Liver (tissue), 9 donors: ENCODE results near the gene MSI2. TPM values are rescaled to one million over a fixed set of nuclear protein-coding genes. Genes with fewer than 3 reads are reported as not detected.

Experiments used
- DNase-seq: peaks from one replicate; pipeline ENCODE4 v3.0.0-alpha.2; 2017; ENCODE audit warnings: low spot score
- H3K27ac ChIP-seq, 2 donors: one replicate each; pipeline ENCODE4 v1.7.0; 2013; ENCODE audit warnings: inconsistent platforms in 2 of 2, low read length in 2 of 2, control low read depth in 1 of 2, low read depth in 1 of 2, mild to moderate bottlenecking in 1 of 2
- H3K27me3 ChIP-seq, 4 donors: one replicate each; pipeline versions ENCODE4 v1.6.1 to v1.7.0; 2013; ENCODE audit warnings: low read length in 3 of 4, inconsistent platforms in 1 of 4, mild to moderate bottlenecking in 1 of 4, moderate library complexity in 1 of 4; ENCODE audit not compliant: control insufficient read depth in 4 of 4, insufficient read depth in 4 of 4
- H3K36me3 ChIP-seq, 4 donors: one replicate each; pipeline versions ENCODE4 v1.6.1 to v1.7.0; 2013; ENCODE audit warnings: low read length in 3 of 4, mild to moderate bottlenecking in 3 of 4, low read depth in 1 of 4, moderate library complexity in 1 of 4; ENCODE audit not compliant: control insufficient read depth in 4 of 4, insufficient read depth in 3 of 4
- H3K4me1 ChIP-seq, 4 donors: one replicate each; pipeline versions ENCODE4 v1.6.1 to v1.7.0; 2013; ENCODE audit warnings: low read length in 3 of 4, mild to moderate bottlenecking in 3 of 4, moderate library complexity in 1 of 4; ENCODE audit not compliant: control insufficient read depth in 4 of 4, insufficient read depth in 4 of 4
- H3K4me3 ChIP-seq, 3 donors: one replicate each; pipeline versions ENCODE4 v1.6.1 to v1.7.0; 2013; ENCODE audit warnings: low read length in 3 of 3, control low read depth in 1 of 3, low read depth in 1 of 3, mild to moderate bottlenecking in 1 of 3
- H3K9ac ChIP-seq, 2 donors: one replicate each; pipeline ENCODE4 v1.7.0; 2013; ENCODE audit warnings: low read length in 2 of 2, mild to moderate bottlenecking in 2 of 2, moderate library complexity in 2 of 2, control low read depth in 1 of 2, low read depth in 1 of 2
- H3K9me3 ChIP-seq, 4 donors: one replicate each; pipeline versions ENCODE4 v1.6.1 to v1.7.0; 2013; ENCODE audit warnings: low read length in 3 of 4; ENCODE audit not compliant: control insufficient read depth in 4 of 4
- ATF3 ChIP-seq: IDR thresholded peaks from 2 replicates; pipeline ENCODE4 v1.6.1; 2016; ENCODE audit warnings: antibody characterized with exemption
- FOXA1 ChIP-seq: IDR thresholded peaks from 2 replicates; pipeline ENCODE4 v1.6.1; 2016; ENCODE audit warnings: antibody characterized with exemption
- FOXA2 ChIP-seq: IDR thresholded peaks from 2 replicates; pipeline ENCODE4 v1.6.1; 2016; ENCODE audit warnings: antibody characterized with exemption
- GABPA ChIP-seq, 2 donors: IDR thresholded peaks in 1 of 2; conservative IDR thresholded peaks in 1 of 2; 2 replicates each; pipeline ENCODE4 v1.6.1; 2016; ENCODE audit warnings: antibody characterized with exemption in 2 of 2, mild to moderate bottlenecking in 1 of 2, moderate library complexity in 1 of 2
- HNF4A ChIP-seq, 2 donors: conservative IDR thresholded peaks; 2 replicates each; pipeline ENCODE4 v1.6.1; 2016; ENCODE audit warnings: antibody characterized with exemption in 2 of 2, mild to moderate bottlenecking in 2 of 2
- HNF4G ChIP-seq: IDR thresholded peaks from 2 replicates; pipeline ENCODE4 v1.6.1; 2016; ENCODE audit warnings: antibody characterized with exemption
- JUND ChIP-seq, 2 donors: IDR thresholded peaks; 2 replicates each; pipeline ENCODE4 v1.6.1; 2016; ENCODE audit warnings: antibody characterized with exemption in 2 of 2
- NR2F2 ChIP-seq: IDR thresholded peaks from 2 replicates; pipeline ENCODE4 v1.6.1; 2016; ENCODE audit warnings: antibody characterized with exemption
- REST ChIP-seq: IDR thresholded peaks from 2 replicates; pipeline ENCODE4 v1.6.1; 2016; ENCODE audit warnings: antibody characterized with exemption, mild to moderate bottlenecking
- RXRA ChIP-seq, 2 donors: IDR thresholded peaks; 2 replicates each; pipeline ENCODE4 v1.6.1; 2017 to 2018; ENCODE audit warnings: antibody characterized with exemption in 2 of 2, mild to moderate bottlenecking in 1 of 2
- SP1 ChIP-seq: IDR thresholded peaks from 2 replicates; pipeline ENCODE4 v1.6.1; 2018; ENCODE audit warnings: antibody characterized with exemption, mild to moderate bottlenecking
- TAF1 ChIP-seq: conservative IDR thresholded peaks from 2 replicates; pipeline ENCODE4 v1.6.1; 2016; ENCODE audit warnings: antibody characterized with exemption, mild to moderate bottlenecking
- YY1 ChIP-seq: IDR thresholded peaks from 2 replicates; pipeline ENCODE4 v1.6.1; 2016; ENCODE audit warnings: antibody characterized with exemption, mild to moderate bottlenecking
- WGBS: extraction: QIAGEN DNeasy Blood & Tissue Kit; methylation state at CpG from one replicate; pipeline ENCODE4 v1.1.7; 2013; 5-methylcytosine and 5-hydroxymethylcytosine counted together
- polyA plus RNA-seq, 2 donors: library from polyadenylated mRNA; stranded (reverse) in 1 of 2; unstranded in 1 of 2; fragments of 200-250 nt in 1 of 2; fragments of >200 nt in 1 of 2; fragmentation: Nextera tagmentation in 1 of 2; extraction: Ambion mirVana in 1 of 2; gene quantifications; one replicate each; pipeline versions ENCODE4 v1.2.1 to v1.2.3, GENCODE V29; 2013 to 2015
- total RNA-seq, 2 donors: library from RNA; depleted of rRNA; stranded (reverse); fragments of >200 nt; gene quantifications; one replicate each; pipeline ENCODE4 v1.2.3, GENCODE V29; 2014
- donor health status: healthy.
- donor health status: healthy.
- donor health status: healthy.
- donor health status: healthy.
- donor health status: healthy.

Gene MSI2
- total and polyA plus RNA-seq, 4 donors, result 5.7 to 15.6 (median 9.2) TPM

GRCh38 chr17:57557416-57557815 is 301.1 kb downstream of the MSI2 start:
- no peak for TF ChIP-seq NR2F2
- DNase-seq, result no peak
- H3K9ac ChIP-seq, result no peak overlapping the region
- H3K36me3 ChIP-seq, result no peaks in the 10 kb centered on the region
- H3K4me3 ChIP-seq, result no peak overlapping the region
- 96% methylated on average over 4 of the region's 4 CpGs for WGBS
- no peak overlapping the region for H3K27ac ChIP-seq
- H3K27me3 ChIP-seq, result no peaks in the 10 kb centered on the region
- no peaks in the 10 kb centered on the region for H3K4me1 ChIP-seq
- no peaks in the 10 kb centered on the region for H3K9me3 ChIP-seq

- no peak for TF ChIP-seq GABPA (IDR thresholded peaks at IDR 0.05 in 1 of 2, conservative IDR thresholded peaks at IDR 0.05 in 1 of 2)
- no peak for TF ChIP-seq YY1
- TF ChIP-seq HNF4G, result no peak
- TF ChIP-seq REST, result no peak
- TF ChIP-seq FOXA1, result no peak
- Histone ChIP-seq H3K4me1 (no peaks in the 10 kb centered on the region), H3K27me3 (no peaks in the 10 kb centered on the region), H3K36me3 (no peaks in the 10 kb centered on the region), H3K9me3 (no peaks in the 10 kb centered on the region), H3K4me3 (no peak overlapping the region), H3K27ac (no peak overlapping the region), H3K9ac (no peak overlapping the region)
- no peak for DNase-seq
- WGBS, result 81% methylated on average over 22 of the region's 22 CpGs
Observed at GRCh38 chr17:57557834-57558681, 301.7 kb downstream of the MSI2 start.

- Histone ChIP-seq H3K27me3 (no peaks in the 10 kb centered on the region), H3K4me3 (no peak overlapping the region), H3K27ac (no peak overlapping the region), H3K36me3 (no peaks in the 10 kb centered on the region), H3K4me1 (no peaks in the 10 kb centered on the region), H3K9me3 (no peaks in the 10 kb centered on the region), H3K9ac (no peak overlapping the region)
- WGBS, result 95% methylated on average over 7 of the region's 7 CpGs
- no peak for DNase-seq
- TF ChIP-seq ATF3 (no peak), FOXA2 (no peak), TAF1 (no peak), RXRA (IDR thresholded peaks at IDR 0.05) (no peak), NR2F2 (no peak), HNF4A (conservative IDR thresholded peaks at IDR 0.05) (no peak), SP1 (no peak), HNF4G (no peak), FOXA1 (no peak), GABPA (IDR thresholded peaks at IDR 0.05 in 1 of 2, conservative IDR thresholded peaks at IDR 0.05 in 1 of 2) (no peak), YY1 (no peak), JUND (IDR thresholded peaks at IDR 0.05) (no peak)
Observed at GRCh38 chr17:57559226-57559625, 302.9 kb downstream of the MSI2 start.
